Measurements from ENCODE around the gene EFCAB12.

EFCAB12 gene

DNA sequence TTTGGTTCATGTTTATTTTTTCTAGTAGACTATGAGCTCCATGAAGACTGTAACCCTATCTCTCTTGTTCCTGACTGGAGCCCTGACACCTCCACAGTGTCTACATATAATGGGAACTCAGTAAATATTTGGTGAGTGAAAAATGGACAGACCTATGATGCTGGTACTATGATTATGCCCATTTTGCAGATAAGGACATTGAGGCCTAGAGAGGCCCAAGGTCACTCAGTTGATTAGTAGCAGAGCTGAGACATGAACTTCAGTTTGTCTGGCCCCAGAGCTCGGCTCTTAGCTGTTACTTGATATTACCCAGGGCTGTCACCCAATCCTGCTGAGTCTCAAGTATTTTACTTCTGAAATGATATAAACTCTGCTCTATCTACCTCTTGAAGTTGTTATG, 5.5 kb downstream of the EFCAB12 start:
- Histone ChIP-seq H3K27me3 (ENCODE audit: control insufficient read depth in 1 of 2, insufficient read depth in 1 of 2, low read length in 2 of 2) (peaks cover 0 to 3% of the 10 kb centered on the region in 2 experiments), H3K79me1 (replicated peaks; ENCODE audit: low read length, poor library complexity, severe bottlenecking) (no peaks in the 10 kb centered on the region), H3K23ac (ENCODE audit: low read length in 2 of 2) (no peak overlapping the region), H3K9me3 (ENCODE audit: control insufficient read depth, low read length) (no peaks in the 10 kb centered on the region), H3K4me1 (ENCODE audit: control insufficient read depth, insufficient read depth, low read depth, low read length) (no peaks in the 10 kb centered on the region), H3K18ac (ENCODE audit: low read depth in 1 of 2, low read length in 2 of 2) (no peak overlapping the region), H3K14ac (ENCODE audit: low read length in 2 of 2) (no peak overlapping the region), H2BK5ac (ENCODE audit: low read depth, low read length, poor library complexity, severe bottlenecking) (no peak overlapping the region), H3K27ac (ENCODE audit: low read length, poor library complexity, severe bottlenecking) (no peak overlapping the region), H4K91ac (ENCODE audit: low read length) (no peak overlapping the region), H4K8ac (ENCODE audit: low read length) (no peak overlapping the region), H2BK12ac (ENCODE audit: low read length in 2 of 2) (no peak overlapping the region), H3K9ac (ENCODE audit: low read length) (no peak overlapping the region), H3K4me3 (ENCODE audit: insufficient read depth in 1 of 2, low read depth in 1 of 2, low read length in 2 of 2) (no peak overlapping the region), H3K36me3 (ENCODE audit: control insufficient read depth in 1 of 2, insufficient read depth in 2 of 2, low read depth in 1 of 2, low read length in 2 of 2) (no peaks in the 10 kb centered on the region), H3K4ac (ENCODE audit: low read depth in 1 of 2, low read length in 2 of 2) (no peak overlapping the region), H2BK120ac (ENCODE audit: low read depth, low read length) (no peak overlapping the region), H2AK5ac (ENCODE audit: low read length, severe bottlenecking) (no peak overlapping the region), H2AFZ (ENCODE audit: low read depth, low read length) (no peak overlapping the region), H3K4me2 (ENCODE audit: low read length, poor library complexity, severe bottlenecking) (no peak overlapping the region), H2BK15ac (ENCODE audit: low read depth, poor library complexity, severe bottlenecking) (no peak overlapping the region)
- WGBS: 67% methylated on average over 1 of the region's 1 CpG
- DNase-seq: no peak

DNA sequence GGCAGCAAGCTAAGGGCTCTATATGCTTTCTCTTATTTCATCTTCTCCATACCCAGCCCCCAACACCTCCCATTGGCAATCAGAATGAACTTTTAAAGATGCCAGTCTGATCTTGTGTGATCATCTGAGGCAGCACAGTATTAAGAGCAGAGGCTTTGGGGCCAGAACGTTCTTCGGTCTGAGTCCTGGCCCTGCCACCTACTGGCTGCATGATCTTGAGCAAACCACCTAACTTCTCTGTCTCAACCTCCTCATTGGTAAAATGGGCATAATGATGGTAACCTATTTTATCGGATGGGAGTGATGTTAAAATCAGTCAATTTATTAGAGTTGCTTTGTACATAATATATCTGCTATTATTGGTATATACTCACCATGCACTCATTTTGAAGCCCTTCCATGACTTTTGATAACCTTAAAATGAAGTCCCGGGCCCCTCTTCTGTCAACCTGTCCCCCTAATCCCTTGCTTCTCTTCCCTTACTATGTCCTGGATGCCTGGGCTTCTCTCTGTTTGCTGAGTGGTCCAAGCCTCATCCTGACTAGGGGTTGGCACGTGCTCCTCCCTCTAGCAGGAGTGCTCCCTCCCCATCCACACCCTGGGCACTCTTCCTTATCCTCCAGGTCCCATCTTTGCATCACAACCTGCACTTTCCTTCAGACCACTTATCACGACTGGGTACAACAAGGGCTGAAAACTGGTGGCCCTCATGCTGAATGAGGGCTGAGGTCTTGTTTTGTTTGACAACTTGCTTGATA, 6.3 kb downstream of the EFCAB12 start:
- WGBS: 62% methylated on average over 4 of the region's 6 CpGs
- no peaks in the 10 kb centered on the region for H3K79me1 ChIP-seq (replicated peaks; ENCODE audit: low read length, poor library complexity, severe bottlenecking)
- no peak for DNase-seq
- no peaks in the 10 kb centered on the region for H3K4me1 ChIP-seq (ENCODE audit: control insufficient read depth, insufficient read depth, low read depth, low read length)
- no peak overlapping the region for H3K9ac ChIP-seq (ENCODE audit: low read length)
- H2BK12ac ChIP-seq (ENCODE audit: low read length in 2 of 2): no peak overlapping the region
- H4K8ac ChIP-seq (ENCODE audit: low read length): no peak overlapping the region
- H2BK120ac ChIP-seq (ENCODE audit: low read depth, low read length): no peak overlapping the region
- no peak overlapping the region for H2AK5ac ChIP-seq (ENCODE audit: low read length, severe bottlenecking)
- H3K4me2 ChIP-seq (ENCODE audit: low read length, poor library complexity, severe bottlenecking): no peak overlapping the region
- H3K9me3 ChIP-seq (ENCODE audit: control insufficient read depth, low read length): no peaks in the 10 kb centered on the region
- no peak overlapping the region for H3K14ac ChIP-seq (ENCODE audit: low read length in 2 of 2)
- H3K4me3 ChIP-seq (ENCODE audit: insufficient read depth in 1 of 2, low read depth in 1 of 2, low read length in 2 of 2): no peak overlapping the region
- no peak overlapping the region for H2AFZ ChIP-seq (ENCODE audit: low read depth, low read length)
- no peak overlapping the region for H3K4ac ChIP-seq (ENCODE audit: low read depth in 1 of 2, low read length in 2 of 2)
- H3K27ac ChIP-seq (ENCODE audit: low read length, poor library complexity, severe bottlenecking): no peak overlapping the region
- no peak overlapping the region for H2BK5ac ChIP-seq (ENCODE audit: low read depth, low read length, poor library complexity, severe bottlenecking)
- H3K36me3 ChIP-seq (ENCODE audit: control insufficient read depth in 1 of 2, insufficient read depth in 2 of 2, low read depth in 1 of 2, low read length in 2 of 2): no peaks in the 10 kb centered on the region
- no peak overlapping the region for H3K23ac ChIP-seq (ENCODE audit: low read length in 2 of 2)
- no peak overlapping the region for H4K91ac ChIP-seq (ENCODE audit: low read length)
- no peak overlapping the region for H2BK15ac ChIP-seq (ENCODE audit: low read depth, poor library complexity, severe bottlenecking)
- H3K18ac ChIP-seq (ENCODE audit: low read depth in 1 of 2, low read length in 2 of 2): no peak overlapping the region
- peaks cover 0 to 3% of the 10 kb centered on the region in 2 experiments for H3K27me3 ChIP-seq (ENCODE audit: control insufficient read depth in 1 of 2, insufficient read depth in 1 of 2, low read length in 2 of 2)

DNA sequence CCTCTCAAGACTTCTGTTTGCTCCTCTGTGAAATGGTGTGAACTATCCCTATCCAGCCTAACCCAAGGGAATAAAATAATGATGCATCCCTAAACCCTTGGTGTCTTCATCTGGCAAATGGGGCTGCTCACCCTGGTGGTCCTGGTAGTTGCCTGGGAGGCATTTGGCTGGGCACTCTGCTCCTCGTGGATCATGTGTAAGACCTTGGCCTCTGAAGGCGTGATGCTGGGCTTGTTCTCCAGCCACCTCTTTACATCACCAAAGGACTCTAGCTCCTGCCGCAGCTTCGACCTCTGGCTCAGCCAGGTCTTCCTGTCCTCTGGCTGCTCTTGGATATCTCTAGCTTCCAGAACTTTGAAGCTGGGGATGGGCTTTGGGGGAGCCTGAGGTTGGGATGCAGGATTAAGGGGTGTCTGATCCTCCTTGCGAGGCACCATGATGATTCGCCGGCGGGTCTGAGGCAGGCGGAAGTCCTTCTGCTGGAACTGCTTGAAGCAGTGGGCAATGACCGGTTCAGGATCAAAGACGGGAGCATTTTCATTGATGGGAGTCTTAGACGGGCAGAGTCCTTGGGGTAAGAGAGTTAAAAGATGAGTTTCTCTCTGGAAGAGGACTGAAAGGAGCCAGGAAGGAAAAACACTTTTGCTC, 7.1 kb downstream of the EFCAB12 start:
- H4K8ac ChIP-seq (ENCODE audit: low read length): no peak overlapping the region

DNA sequence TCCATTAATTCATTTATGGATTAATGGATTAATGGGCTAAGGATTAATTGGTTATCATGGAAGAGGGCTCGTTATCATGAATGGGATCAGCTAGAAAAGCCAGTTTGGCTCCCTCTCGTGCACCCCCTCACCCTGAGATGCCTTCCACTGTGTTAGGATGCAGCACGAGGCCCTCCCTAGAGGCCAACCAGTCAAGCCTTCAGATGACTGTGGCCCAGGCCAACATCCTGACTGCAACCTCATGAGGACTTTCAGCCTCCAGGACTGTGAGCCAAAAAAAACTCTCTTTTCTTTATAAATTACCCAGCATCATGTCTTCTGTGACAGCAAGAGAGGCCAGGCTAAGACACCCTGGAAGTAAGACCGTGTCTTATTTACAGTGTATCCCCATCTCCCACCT, 9.0 kb downstream of the EFCAB12 start:
- Histone ChIP-seq H3K4me1 (ENCODE audit: control insufficient read depth, insufficient read depth, low read depth, low read length) (peaks cover 1% of the 10 kb centered on the region), H2AK5ac (ENCODE audit: low read length, severe bottlenecking) (no peak overlapping the region), H2BK12ac (ENCODE audit: low read length in 2 of 2) (no peak overlapping the region), H3K18ac (ENCODE audit: low read depth in 1 of 2, low read length in 2 of 2) (no peak overlapping the region), H3K79me1 (replicated peaks; ENCODE audit: low read length, poor library complexity, severe bottlenecking) (no peaks in the 10 kb centered on the region), H3K14ac (ENCODE audit: low read length in 2 of 2) (no peak overlapping the region), H3K4me2 (ENCODE audit: low read length, poor library complexity, severe bottlenecking) (no peak overlapping the region), H3K9ac (ENCODE audit: low read length) (no peak overlapping the region), H3K36me3 (ENCODE audit: control insufficient read depth in 1 of 2, insufficient read depth in 2 of 2, low read depth in 1 of 2, low read length in 2 of 2) (no peaks in the 10 kb centered on the region), H3K27me3 (ENCODE audit: control insufficient read depth in 1 of 2, insufficient read depth in 1 of 2, low read length in 2 of 2) (no peaks in the 10 kb centered on the region), H3K4ac (ENCODE audit: low read depth in 1 of 2, low read length in 2 of 2) (no peak overlapping the region), H4K8ac (ENCODE audit: low read length) (no peak overlapping the region), H3K9me3 (ENCODE audit: control insufficient read depth, low read length) (no peaks in the 10 kb centered on the region), H2BK120ac (ENCODE audit: low read depth, low read length) (no peak overlapping the region), H2AFZ (ENCODE audit: low read depth, low read length) (no peak overlapping the region), H3K27ac (ENCODE audit: low read length, poor library complexity, severe bottlenecking) (no peak overlapping the region), H3K23ac (ENCODE audit: low read length in 2 of 2) (no peak overlapping the region), H2BK15ac (ENCODE audit: low read depth, poor library complexity, severe bottlenecking) (no peak overlapping the region), H3K4me3 (ENCODE audit: insufficient read depth in 1 of 2, low read depth in 1 of 2, low read length in 2 of 2) (no peak overlapping the region), H4K91ac (ENCODE audit: low read length) (no peak overlapping the region), H2BK5ac (ENCODE audit: low read depth, low read length, poor library complexity, severe bottlenecking) (no peak overlapping the region)
- 77% methylated on average over 3 of the region's 4 CpGs for WGBS
- DNase-seq: no peak

More for the DNA sequence above, 7.1 kb downstream of the EFCAB12 start:
- Histone ChIP-seq H2AK5ac (ENCODE audit: low read length, severe bottlenecking) (no peak overlapping the region), H2BK15ac (ENCODE audit: low read depth, poor library complexity, severe bottlenecking) (no peak overlapping the region), H3K14ac (ENCODE audit: low read length in 2 of 2) (no peak overlapping the region), H3K4me2 (ENCODE audit: low read length, poor library complexity, severe bottlenecking) (no peak overlapping the region), H3K27ac (ENCODE audit: low read length, poor library complexity, severe bottlenecking) (no peak overlapping the region), H2AFZ (ENCODE audit: low read depth, low read length) (no peak overlapping the region), H2BK5ac (ENCODE audit: low read depth, low read length, poor library complexity, severe bottlenecking) (no peak overlapping the region), H3K23ac (ENCODE audit: low read length in 2 of 2) (no peak overlapping the region), H3K36me3 (ENCODE audit: control insufficient read depth in 1 of 2, insufficient read depth in 2 of 2, low read depth in 1 of 2, low read length in 2 of 2) (no peaks in the 10 kb centered on the region), H3K4me1 (ENCODE audit: control insufficient read depth, insufficient read depth, low read depth, low read length) (no peaks in the 10 kb centered on the region), H3K27me3 (ENCODE audit: control insufficient read depth in 1 of 2, insufficient read depth in 1 of 2, low read length in 2 of 2) (peaks cover 0 to 3% of the 10 kb centered on the region in 2 experiments), H3K4ac (ENCODE audit: low read depth in 1 of 2, low read length in 2 of 2) (no peak overlapping the region), H3K18ac (ENCODE audit: low read depth in 1 of 2, low read length in 2 of 2) (no peak overlapping the region), H4K91ac (ENCODE audit: low read length) (no peak overlapping the region), H3K79me1 (replicated peaks; ENCODE audit: low read length, poor library complexity, severe bottlenecking) (no peaks in the 10 kb centered on the region), H3K4me3 (ENCODE audit: insufficient read depth in 1 of 2, low read depth in 1 of 2, low read length in 2 of 2) (no peak overlapping the region), H3K9me3 (ENCODE audit: control insufficient read depth, low read length) (no peaks in the 10 kb centered on the region), H3K9ac (ENCODE audit: low read length) (no peak overlapping the region), H2BK12ac (ENCODE audit: low read length in 2 of 2) (no peak overlapping the region), H2BK120ac (ENCODE audit: low read depth, low read length) (no peak overlapping the region)
- DNase-seq: no peak
- 92% methylated on average over 12 of the region's 12 CpGs for WGBS
